Colonic mucosa (tissue), 4 donors: Measurements from ENCODE around the gene ID1. TPM values are rescaled to one million over a fixed set of nuclear protein-coding genes. Genes with fewer than 3 reads are reported as not detected.

Source experiments
- DNase-seq: peaks from one replicate; pipeline ENCODE4 v3.0.0-alpha.2; 2020
- H3K27ac ChIP-seq: fragments of 200-600 bp; one replicate; pipeline ENCODE4 v1.8.0; 2021
- H3K27me3 ChIP-seq: fragments of 200-600 bp; one replicate; pipeline ENCODE4 v1.8.0; 2021
- H3K36me3 ChIP-seq: fragments of 200-600 bp; one replicate; pipeline ENCODE4 v1.8.0; 2021
- H3K4me1 ChIP-seq: fragments of 200-600 bp; one replicate; pipeline ENCODE4 v1.8.0; 2021; ENCODE audit warnings: mild to moderate bottlenecking
- H3K4me3 ChIP-seq: fragments of 200-600 bp; one replicate; pipeline ENCODE4 v1.8.0; 2021
- H3K9ac ChIP-seq, 2 donors: one replicate each; pipeline ENCODE4 v1.7.0; 2013; ENCODE audit warnings: control low read depth in 2 of 2, low read depth in 2 of 2, low read length in 2 of 2
- H3K9me3 ChIP-seq: fragments of 200-600 bp; one replicate; pipeline ENCODE4 v1.8.0; 2021
- CTCF ChIP-seq: fragments of 200-600 bp; IDR thresholded peaks from one replicate; pipeline ENCODE4 v1.8.0; 2022; ENCODE audit warnings: antibody characterized with exemption, mild to moderate bottlenecking
- intact Hi-C: fragments of 100-400 bp; cut with DNase I; formaldehyde crosslinking; loops from one replicate; pipeline ENCODE4 v1.14.1; 2022
- total RNA-seq, 2 donors: library from RNA; stranded (reverse); fragmentation: NEBNext Ultra II Directional in 1 of 2; extraction: Animal tissue kit (Norgen Biotek cat#: 25700) in 1 of 2; gene quantifications; one replicate each; pipeline ENCODE4 v1.2.1, GENCODE V29; 2021
- donor health status: healthy.
- donor health status: DM: no; HTN: no; CAD: no.
- donor health status: DM: no; HTN: no; CAD: no.

The ID1 gene
- total RNA-seq, 2 donors from 2014 or later: 134 to 179 TPM

- intact Hi-C loops: loop anchor here (10.0 kb wide), 1 partner anchor 157 kb away; the partner anchor contains the start of gene BCL2L1
- TF ChIP-seq CTCF: no peak
- peaks cover 5% of the 10 kb centered on the region for H3K4me1 ChIP-seq
- no peaks in the 10 kb centered on the region for H3K9me3 ChIP-seq
- H3K27me3 ChIP-seq: no peaks in the 10 kb centered on the region
- H3K9ac ChIP-seq: peak overlapping the region in 1 of 2 donors; percentile 67
- no peak overlapping the region for H3K4me3 ChIP-seq
- H3K36me3 ChIP-seq: peaks cover 8% of the 10 kb centered on the region
- peak overlapping the region; percentile 47 for H3K27ac ChIP-seq
- no peak for DNase-seq
Observed at GRCh38 chr20:31567380-31567720, 37.7 kb upstream of the ID1 start.

GRCh38 chr20:31568041-31568731 is 36.9 kb upstream of the ID1 start:
- Histone ChIP-seq H3K4me3 (no peak overlapping the region), H3K27me3 (no peaks in the 10 kb centered on the region), H3K9ac (peak overlapping the region in 1 of 2 donors; percentile 44), H3K9me3 (no peaks in the 10 kb centered on the region), H3K4me1 (peaks cover 5% of the 10 kb centered on the region), H3K36me3 (peaks cover 8% of the 10 kb centered on the region), H3K27ac (no peak overlapping the region)
- TF ChIP-seq CTCF: no peak
- intact Hi-C loops: loop anchor here (10.0 kb wide), 1 partner anchor 157 kb away; the partner anchor contains the start of gene BCL2L1
- DNase-seq: no peak

- H3K27ac ChIP-seq: no peak overlapping the region
- no peak for TF ChIP-seq CTCF
- peak overlapping the region in 1 of 2 donors; percentile 44 for H3K9ac ChIP-seq
- no peaks in the 10 kb centered on the region for H3K27me3 ChIP-seq
- DNase-seq: no peak
- intact Hi-C loops: loop anchor here (10.0 kb wide), 1 partner anchor 156 kb away; the partner anchor contains the start of gene BCL2L1
- no peak overlapping the region for H3K4me3 ChIP-seq
- H3K36me3 ChIP-seq: peaks cover 8% of the 10 kb centered on the region
- peaks cover 5% of the 10 kb centered on the region for H3K4me1 ChIP-seq
- no peaks in the 10 kb centered on the region for H3K9me3 ChIP-seq
Observed at GRCh38 chr20:31568773-31569162, 36.3 kb upstream of the ID1 start.

- no peaks in the 10 kb centered on the region for H3K9me3 ChIP-seq
- peak overlapping the region; percentile 24 to 73 for H3K9ac ChIP-seq
- peaks cover 4% of the 10 kb centered on the region for H3K36me3 ChIP-seq
- TF ChIP-seq CTCF: peak; percentile 87
- H3K27me3 ChIP-seq: no peaks in the 10 kb centered on the region
- peak overlapping the region; percentile 43 for H3K27ac ChIP-seq
- H3K4me3 ChIP-seq: no peak overlapping the region
- peak; percentile 74 for DNase-seq
- peaks cover 5% of the 10 kb centered on the region for H3K4me1 ChIP-seq
- intact Hi-C loops: loop anchor here (10.0 kb wide), 1 partner anchor 155 kb away; the partner anchor contains the start of gene BCL2L1
Observed at GRCh38 chr20:31569163-31570020, 35.7 kb upstream of the ID1 start.

GRCh38 chr20:31570021-31570463 is 35.0 kb upstream of the ID1 start:
- Histone ChIP-seq H3K9ac (peak overlapping the region; percentile 24 to 73), H3K36me3 (no peaks in the 10 kb centered on the region), H3K4me1 (peaks cover 5% of the 10 kb centered on the region), H3K27ac (peak overlapping the region; percentile 43), H3K27me3 (no peaks in the 10 kb centered on the region), H3K9me3 (no peaks in the 10 kb centered on the region), H3K4me3 (no peak overlapping the region)
- intact Hi-C loops: no loop called here
- no peak for DNase-seq
- no peak for TF ChIP-seq CTCF
